Neural progenitor cell (in vitro differentiated cells): ENCODE data around the gene GHRH. TPM values are rescaled to one million over a fixed set of nuclear protein-coding genes. Genes with fewer than 3 reads are reported as not detected.
A peak's percentile ranks its signal among the peaks of the same experiment; 100 is the strongest.

Experiments used
- DNase-seq: peaks from one replicate; pipeline ENCODE4 v3.0.0-alpha.2; 2016; ENCODE audit warnings: low spot score
- H2AFZ ChIP-seq: fragments of 200-600 bp; sonication (generic); replicated peaks from 2 replicates; pipeline ENCODE4 v1.6.1; 2016; ENCODE audit warnings: antibody characterized with exemption
- H3F3A ChIP-seq: fragments of 200-600 bp; sonication (generic); 2 replicates; pipeline ENCODE4 v1.6.1; 2016; ENCODE audit warnings: antibody characterized with exemption, low read depth
- H3K27ac ChIP-seq: fragments of 200-600 bp; sonication (generic); 2 replicates; pipeline ENCODE4 v1.5.1; 2016; ENCODE audit warnings: mild to moderate bottlenecking
- H3K27me3 ChIP-seq: fragments of 200-600 bp; sonication (generic); 2 replicates; pipeline ENCODE4 v1.6.1; 2016; ENCODE audit warnings: mild to moderate bottlenecking, moderate library complexity
- H3K36me3 ChIP-seq: fragments of 200-600 bp; sonication (generic); 2 replicates; pipeline ENCODE4 v1.5.1; 2016
- H3K4me1 ChIP-seq: fragments of 200-600 bp; sonication (generic); 2 replicates; pipeline ENCODE4 v1.6.1; 2016; ENCODE audit warnings: mixed run types
- H3K4me2 ChIP-seq: fragments of 200-600 bp; sonication (generic); 2 replicates; pipeline ENCODE4 v1.6.1; 2016
- H3K4me3 ChIP-seq: fragments of 200-600 bp; sonication (generic); 2 replicates; pipeline ENCODE4 v1.5.1; 2016
- H3K79me2 ChIP-seq: fragments of 200-600 bp; sonication (generic); 2 replicates; pipeline ENCODE4 v1.6.1; 2016; ENCODE audit warnings: low read depth
- H3K9ac ChIP-seq: fragments of 200-600 bp; sonication (generic); 2 replicates; pipeline ENCODE4 v1.6.1; 2016
- H3K9me3 ChIP-seq: fragments of 200-600 bp; sonication (generic); 2 replicates; pipeline ENCODE4 v1.5.1; 2016; ENCODE audit warnings: low read depth
- H4K20me1 ChIP-seq: fragments of 200-600 bp; sonication (generic); 2 replicates; pipeline ENCODE4 v1.6.1; 2016; ENCODE audit warnings: low read depth
- H3K27ac Mint-ChIP-seq: 3 replicates; pipeline ENCODE4 v1.8.0; 2021; ENCODE audit warnings: mixed read lengths
- H3K27me3 Mint-ChIP-seq: 2 replicates; pipeline ENCODE4 v1.8.0; 2022; ENCODE audit warnings: low read depth, mild to moderate bottlenecking, inconsistent platforms, moderate library complexity, mixed read lengths; ENCODE audit not compliant: insufficient read depth
- H3K36me3 Mint-ChIP-seq: 3 replicates; pipeline ENCODE4 v1.8.0; 2021; ENCODE audit warnings: mixed read lengths
- H3K4me1 Mint-ChIP-seq: 3 replicates; pipeline ENCODE4 v1.8.0; 2021; ENCODE audit warnings: mixed read lengths
- H3K4me3 Mint-ChIP-seq: 3 replicates; pipeline ENCODE4 v1.8.0; 2021; ENCODE audit warnings: mild to moderate bottlenecking, moderate library complexity, mixed read lengths
- H3K9me3 Mint-ChIP-seq: 3 replicates; pipeline ENCODE4 v1.8.0; 2020; ENCODE audit warnings: mixed read lengths
- CTCF ChIP-seq: fragments of 200-600 bp; sonication (generic); IDR thresholded peaks from 2 replicates; pipeline ENCODE4 v1.5.1; 2017; ENCODE audit warnings: antibody characterized with exemption, mild to moderate bottlenecking
- EZH2 ChIP-seq: fragments of 200-600 bp; sonication (generic); IDR thresholded peaks from 2 replicates; pipeline ENCODE4 v1.6.1; 2017; ENCODE audit warnings: antibody characterized with exemption, mild to moderate bottlenecking, moderate library complexity
- EZH2phosphoT487 ChIP-seq: fragments of 200-600 bp; sonication (generic); IDR thresholded peaks from 2 replicates; pipeline ENCODE4 v1.6.1; 2017; ENCODE audit warnings: antibody characterized with exemption
- total RNA-seq: library from RNA; depleted of rRNA; stranded (reverse); fragments of >200 nt; gene quantifications from 2 replicates; pipeline ENCODE4 v1.2.3, GENCODE V29; 2015; ENCODE audit warnings: low replicate concordance

The GHRH gene
- total RNA-seq, 1 donor from 2014 or later: not detected

- H3K79me2 ChIP-seq: peaks cover 6% of the 10 kb centered on the region
- H3K36me3 ChIP-seq: peaks cover 28% of the 10 kb centered on the region
- DNase-seq: no peak
- peak overlapping the region; percentile 96 for H3K27ac ChIP-seq
- H3K36me3 Mint-ChIP-seq: peaks cover 59% of the 10 kb centered on the region
- H3K4me3 Mint-ChIP-seq: no peak overlapping the region
- H3K27me3 Mint-ChIP-seq: no peaks in the 10 kb centered on the region
- H3K9me3 ChIP-seq: no peaks in the 10 kb centered on the region
- H3K4me3 ChIP-seq: no peak overlapping the region
- peaks cover 38% of the 10 kb centered on the region for H3K4me1 ChIP-seq
- no peaks in the 10 kb centered on the region for H3K9me3 Mint-ChIP-seq
- H3K27me3 ChIP-seq: no peaks in the 10 kb centered on the region
- no peak overlapping the region for H3K9ac ChIP-seq
- H3F3A ChIP-seq: peaks cover 44% of the 10 kb centered on the region
- H3K27ac Mint-ChIP-seq: no peak overlapping the region
- H3K4me2 ChIP-seq: no peak overlapping the region
- H4K20me1 ChIP-seq: no peaks in the 10 kb centered on the region
- TF ChIP-seq EZH2phosphoT487 (no peak), EZH2 (no peak), CTCF (no peak)
- no peak overlapping the region for H2AFZ ChIP-seq
- H3K4me1 Mint-ChIP-seq: peaks cover 50% of the 10 kb centered on the region
These were observed 27.9 kb downstream of the GHRH start for GRCh38 chr20:37233548-37234253.

- Histone ChIP-seq H3K4me2 (peak overlapping the region; percentile 5), H3F3A (peaks cover 60% of the 10 kb centered on the region), H3K9ac (no peak overlapping the region), H4K20me1 (no peaks in the 10 kb centered on the region), H3K27ac (peak overlapping the region; percentile 96), H3K27me3 (no peaks in the 10 kb centered on the region), H3K9me3 (no peaks in the 10 kb centered on the region), H2AFZ (no peak overlapping the region), H3K4me1 (peaks cover 52% of the 10 kb centered on the region), H3K79me2 (peaks cover 6% of the 10 kb centered on the region), H3K36me3 (peaks cover 27% of the 10 kb centered on the region), H3K4me3 (no peak overlapping the region)
- DNase-seq: peak; percentile 72
- Mint-ChIP-seq H3K4me3 (no peak overlapping the region), H3K4me1 (peaks cover 53% of the 10 kb centered on the region), H3K36me3 (peaks cover 56% of the 10 kb centered on the region), H3K27ac (peak overlapping the region; percentile 86), H3K27me3 (no peaks in the 10 kb centered on the region), H3K9me3 (no peaks in the 10 kb centered on the region)
- TF ChIP-seq CTCF (no peak), EZH2 (no peak), EZH2phosphoT487 (no peak)
These were observed 29.5 kb downstream of the GHRH start for GRCh38 chr20:37231947-37232630.

GRCh38 chr20:37230200-37230599, 31.4 kb downstream of the GHRH start:
- no peak overlapping the region for H3K27ac Mint-ChIP-seq
- Histone ChIP-seq H3K36me3 (peaks cover 17% of the 10 kb centered on the region), H2AFZ (no peak overlapping the region), H4K20me1 (no peaks in the 10 kb centered on the region), H3F3A (peaks cover 74% of the 10 kb centered on the region), H3K4me2 (peak overlapping the region; percentile 46), H3K27ac (peak overlapping the region; percentile 96), H3K9me3 (no peaks in the 10 kb centered on the region), H3K27me3 (no peaks in the 10 kb centered on the region), H3K4me1 (peaks cover 61% of the 10 kb centered on the region), H3K4me3 (no peak overlapping the region), H3K79me2 (peaks cover 6% of the 10 kb centered on the region), H3K9ac (peak overlapping the region; percentile 2)
- H3K36me3 Mint-ChIP-seq: peaks cover 48% of the 10 kb centered on the region
- no peak for DNase-seq
- H3K4me1 Mint-ChIP-seq: peaks cover 53% of the 10 kb centered on the region
- no peak for TF ChIP-seq EZH2
- TF ChIP-seq EZH2phosphoT487: no peak
- no peak for TF ChIP-seq CTCF
- no peaks in the 10 kb centered on the region for H3K27me3 Mint-ChIP-seq
- H3K4me3 Mint-ChIP-seq: no peak overlapping the region
- no peaks in the 10 kb centered on the region for H3K9me3 Mint-ChIP-seq
